GM18519 (cell line): Measurements from ENCODE around the gene LCN6.
"Not testable (repeated sequence)": the region's sequence is repeated elsewhere in the genome, so short reads cannot be mapped to it uniquely, and the experiment has no call there.

Source experiments
- ATAC-seq: cut with Tn5 transposase; IDR thresholded peaks from one replicate; pipeline ENCODE4 v1.9.1; 2021; ENCODE audit warnings: mild to moderate bottlenecking, moderate library complexity; ENCODE audit not compliant: unreplicated experiment, low FRiP score

The LCN6 gene, protein sequence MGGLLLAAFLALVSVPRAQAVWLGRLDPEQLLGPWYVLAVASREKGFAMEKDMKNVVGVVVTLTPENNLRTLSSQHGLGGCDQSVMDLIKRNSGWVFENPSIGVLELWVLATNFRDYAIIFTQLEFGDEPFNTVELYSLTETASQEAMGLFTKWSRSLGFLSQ

DNA sequence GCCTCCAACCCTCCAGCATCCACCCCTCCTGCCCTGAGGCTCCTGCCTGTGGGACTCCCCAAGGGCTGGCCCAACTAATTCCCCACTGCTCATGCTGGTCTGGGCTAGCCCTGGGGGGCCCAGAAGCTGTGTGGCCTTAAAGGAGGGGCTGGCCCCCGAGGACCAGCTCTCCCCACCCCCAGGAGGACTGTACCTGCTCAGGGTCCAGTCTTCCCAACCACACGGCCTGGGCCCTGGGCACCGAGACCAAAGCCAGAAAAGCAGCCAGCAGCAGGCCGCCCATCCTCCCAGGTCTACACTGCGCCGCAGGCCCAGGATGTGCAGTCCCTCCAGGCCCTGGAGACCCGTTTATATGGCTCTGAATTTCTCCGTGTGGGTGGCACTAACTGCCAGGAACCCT, at the start of gene LCN6:
TSS of gene LCN6 (minus strand) at position 325 of the 400 bp plus-strand sequence. CDS start at position 283, 42 bp downstream.
- no peak for ATAC-seq

DNA sequence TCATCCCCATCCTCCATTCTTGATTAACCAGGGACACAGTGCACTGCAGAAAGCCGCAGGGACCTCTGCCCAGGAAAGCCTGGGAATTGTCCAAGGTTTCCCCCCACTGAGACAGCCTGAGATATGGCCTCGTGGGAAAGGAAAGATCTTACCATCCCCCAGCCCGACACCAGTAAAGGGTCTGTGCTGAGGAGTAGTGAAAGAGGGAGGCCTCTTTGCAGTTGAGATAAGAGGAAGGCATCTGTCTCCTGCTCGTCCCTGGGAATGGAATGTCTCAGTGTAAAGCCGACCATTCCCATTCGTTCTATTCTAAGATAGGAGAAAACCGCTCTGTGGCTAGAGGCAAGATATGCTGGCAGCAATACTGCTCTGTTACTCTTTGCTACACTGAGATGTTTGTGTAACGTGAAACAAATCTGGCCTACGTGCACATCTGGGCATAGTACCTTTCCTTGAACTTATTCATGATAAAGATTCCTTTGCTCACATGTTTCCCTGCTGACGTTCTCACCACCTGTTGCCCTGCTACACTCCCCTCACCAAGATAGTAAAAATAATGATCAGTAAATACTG, 48.5 kb upstream of the LCN6 start:
- ATAC-seq: not testable (repeated sequence)

DNA sequence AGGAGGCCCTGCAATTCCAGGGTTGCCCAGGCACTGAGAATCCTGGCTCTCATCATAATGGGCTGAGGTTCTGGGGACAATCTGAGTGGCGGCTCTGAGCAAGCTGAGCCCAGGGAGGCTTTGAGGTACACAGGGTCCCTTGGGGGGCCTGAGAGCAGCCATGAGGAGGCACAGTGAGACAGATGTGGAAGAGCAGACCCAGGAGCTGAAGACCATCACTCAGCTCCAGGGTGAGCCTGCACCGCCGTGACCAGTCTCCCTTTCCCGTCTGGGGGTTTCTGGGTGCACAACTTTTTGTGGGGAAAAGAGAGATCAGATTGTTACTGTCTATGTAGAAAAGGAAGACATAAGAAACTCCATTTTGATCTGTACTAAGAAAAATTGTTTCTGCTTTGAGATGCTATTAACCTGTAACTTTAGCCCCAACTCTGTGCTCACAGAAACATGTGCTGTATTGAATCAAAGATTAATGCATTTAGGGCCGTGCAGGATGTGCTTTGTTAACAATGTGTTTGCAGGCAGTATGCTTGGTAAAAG, 48.0 kb upstream of the LCN6 start, which contains the start of gene CCDC183:
TSS of gene CCDC183 (plus strand) at position 101 of the 537 bp plus-strand sequence. CDS start at position 161, 60 bp downstream.
- ATAC-seq: no peak

DNA sequence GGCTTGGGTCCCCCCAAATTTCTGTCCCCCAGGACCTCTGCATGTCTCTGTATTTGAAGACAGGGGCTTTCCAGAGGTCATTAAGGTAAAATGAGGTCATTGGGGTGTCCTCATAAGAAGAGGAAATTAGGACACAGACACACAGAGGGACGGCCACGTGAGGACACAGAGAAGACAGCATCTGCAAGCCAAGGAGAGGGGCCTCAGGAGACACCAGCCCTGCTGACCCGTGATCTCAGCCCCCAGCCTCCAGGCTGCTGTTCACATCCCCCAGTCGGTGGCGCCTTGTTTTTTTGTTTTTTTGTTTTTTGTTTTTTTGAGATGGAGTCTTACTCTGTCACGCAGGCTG, 46.6 kb upstream of the LCN6 start:
- no peak for ATAC-seq

DNA sequence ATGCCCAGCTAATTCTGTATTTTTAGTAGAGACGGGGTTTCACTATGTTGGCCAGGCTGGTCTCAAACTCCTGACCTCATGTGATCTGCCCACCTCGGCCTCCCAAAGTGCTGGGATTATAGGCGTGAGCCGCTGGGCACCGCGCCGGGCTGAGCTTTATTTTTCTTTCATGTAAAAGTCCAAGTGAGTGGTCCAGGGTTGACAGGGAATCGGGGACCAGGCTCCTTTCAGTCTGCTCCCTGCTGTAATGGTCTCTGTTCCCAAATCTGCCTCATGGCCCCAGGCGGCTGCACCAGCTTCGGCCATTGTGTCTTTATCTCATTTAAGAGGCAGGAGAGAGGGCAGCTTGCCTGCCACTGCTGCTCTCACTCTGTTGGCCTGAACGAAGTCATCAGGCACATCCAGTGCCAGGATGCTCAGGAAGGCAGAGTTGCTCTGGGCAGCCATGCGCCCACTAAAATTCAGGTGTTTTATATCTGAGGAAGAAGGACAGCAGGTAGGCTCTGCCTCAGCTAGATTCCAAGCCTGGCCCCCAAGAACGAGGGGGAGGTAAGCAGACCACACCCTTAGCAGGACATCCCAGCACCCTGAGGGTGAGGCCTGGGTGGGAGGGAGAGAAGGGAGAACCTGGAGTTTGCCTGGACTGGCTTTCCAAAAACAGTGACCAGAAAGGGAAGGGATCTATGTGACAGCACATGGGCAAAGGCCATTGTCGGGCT, 46.1 kb upstream of the LCN6 start:
- no peak for ATAC-seq

DNA sequence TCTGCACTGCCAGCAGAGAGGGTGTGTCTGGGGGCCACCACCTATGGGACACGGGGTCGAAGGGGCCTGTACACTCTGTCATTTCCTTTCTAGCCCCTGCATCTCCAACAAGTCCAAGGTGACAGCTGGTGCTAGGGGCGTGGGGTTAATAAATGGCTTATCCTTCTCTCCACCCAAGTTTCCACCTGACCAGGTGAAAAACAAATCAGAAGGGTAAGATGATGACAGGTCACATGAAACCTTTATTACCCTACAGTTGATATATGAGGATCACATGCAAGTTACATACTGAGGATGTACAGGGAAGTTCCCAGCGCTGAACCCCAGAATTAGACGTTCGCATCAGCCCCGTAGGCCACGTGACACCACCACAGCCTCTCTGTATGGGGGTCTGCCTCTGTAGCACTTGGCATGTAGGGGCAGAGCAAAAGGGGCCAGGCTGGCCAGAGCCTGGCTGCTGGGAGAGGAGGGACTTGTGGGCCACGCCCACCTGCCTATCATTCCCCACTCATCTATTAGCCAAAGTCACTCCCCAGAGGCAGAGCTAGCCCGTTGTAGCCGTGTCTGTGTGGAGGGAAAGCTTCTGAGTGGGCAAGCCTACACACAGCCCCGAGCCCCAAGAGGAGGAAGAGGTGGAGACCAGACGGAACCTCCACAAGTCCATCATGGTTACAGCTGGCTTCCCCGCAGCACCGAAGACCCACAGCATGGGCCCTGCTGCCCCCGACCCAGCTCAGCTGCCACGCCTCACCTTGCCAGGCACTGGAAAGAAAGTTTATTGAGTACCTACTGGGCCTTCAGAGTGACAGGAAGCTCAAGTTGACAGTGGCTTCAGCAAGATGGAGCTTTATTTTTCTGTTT, 45.0 kb upstream of the LCN6 start:
- ATAC-seq: no peak

DNA sequence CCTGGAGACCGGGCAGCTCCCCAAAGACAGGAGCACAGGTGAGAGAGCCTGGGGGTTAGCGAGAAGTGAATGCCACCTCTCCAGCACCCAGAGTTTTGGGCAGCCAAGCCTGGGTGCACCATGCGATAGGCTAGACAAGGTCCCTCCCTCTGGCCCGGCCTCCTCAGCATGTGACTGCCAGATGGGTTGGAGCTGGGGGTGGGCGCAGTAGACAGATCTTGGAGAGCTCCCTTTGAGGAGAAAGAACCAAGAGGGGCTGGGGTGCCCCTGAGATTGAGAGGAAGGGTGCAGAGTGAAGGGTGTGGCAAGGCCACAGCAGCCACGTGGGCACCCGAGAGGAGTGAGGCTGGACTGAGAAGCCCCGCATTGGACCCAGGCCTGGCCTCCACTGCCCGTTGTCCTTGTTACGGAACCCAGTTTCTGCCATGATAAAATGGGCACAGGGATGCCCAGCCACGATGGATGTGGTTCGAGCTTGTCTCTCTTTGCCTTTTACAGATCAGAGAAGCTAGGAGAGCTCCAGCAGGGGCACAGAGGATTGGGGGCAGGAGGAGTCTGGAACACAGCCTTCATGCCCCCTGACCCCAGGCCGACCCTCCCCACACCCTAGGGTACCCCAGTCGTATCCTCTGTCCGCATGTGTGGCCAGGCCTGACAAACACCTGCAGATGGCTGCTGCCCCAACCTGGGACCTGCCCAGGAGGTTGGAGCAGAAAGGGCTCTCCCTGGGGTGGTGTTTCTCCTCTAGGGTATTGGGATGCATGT, 44.2 kb upstream of the LCN6 start:
- no peak for ATAC-seq

DNA sequence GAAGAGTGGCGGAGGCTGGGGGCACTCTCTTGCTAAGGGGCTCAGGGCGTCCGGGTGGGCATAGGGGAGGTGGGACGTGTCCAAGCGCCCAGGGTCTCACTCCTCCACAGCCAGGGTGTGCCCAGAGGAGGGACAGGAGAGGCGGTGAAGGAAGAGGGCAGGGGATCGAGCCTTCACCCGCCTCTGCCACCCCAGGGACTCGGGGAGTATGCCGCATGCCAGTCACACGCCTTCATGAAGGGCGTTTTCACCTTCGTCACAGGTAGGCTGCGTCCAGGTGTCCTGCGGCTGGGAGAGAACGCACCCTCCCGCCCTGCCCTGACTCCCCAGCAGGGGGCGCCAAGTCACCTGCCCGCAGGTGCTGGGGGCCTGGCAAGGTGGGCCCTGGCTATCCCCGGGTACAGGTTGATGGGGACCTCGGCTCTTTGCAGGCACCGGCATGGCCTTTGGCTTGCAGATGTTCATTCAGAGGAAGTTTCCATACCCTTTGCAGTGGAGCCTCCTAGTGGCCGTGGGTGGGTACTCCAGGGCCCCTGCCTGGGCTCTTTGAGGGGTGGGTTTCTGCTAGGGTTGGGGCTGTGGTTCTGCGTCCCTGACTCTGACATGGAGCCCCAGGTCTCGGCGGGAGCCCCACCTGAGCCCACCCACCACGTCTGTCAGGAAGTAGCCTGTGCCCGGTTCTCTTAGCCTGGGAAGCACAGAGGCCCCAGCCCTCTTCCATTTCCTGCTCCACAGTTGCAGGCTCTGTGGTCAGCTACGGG, 43.4 kb upstream of the LCN6 start:
- ATAC-seq: no peak

DNA sequence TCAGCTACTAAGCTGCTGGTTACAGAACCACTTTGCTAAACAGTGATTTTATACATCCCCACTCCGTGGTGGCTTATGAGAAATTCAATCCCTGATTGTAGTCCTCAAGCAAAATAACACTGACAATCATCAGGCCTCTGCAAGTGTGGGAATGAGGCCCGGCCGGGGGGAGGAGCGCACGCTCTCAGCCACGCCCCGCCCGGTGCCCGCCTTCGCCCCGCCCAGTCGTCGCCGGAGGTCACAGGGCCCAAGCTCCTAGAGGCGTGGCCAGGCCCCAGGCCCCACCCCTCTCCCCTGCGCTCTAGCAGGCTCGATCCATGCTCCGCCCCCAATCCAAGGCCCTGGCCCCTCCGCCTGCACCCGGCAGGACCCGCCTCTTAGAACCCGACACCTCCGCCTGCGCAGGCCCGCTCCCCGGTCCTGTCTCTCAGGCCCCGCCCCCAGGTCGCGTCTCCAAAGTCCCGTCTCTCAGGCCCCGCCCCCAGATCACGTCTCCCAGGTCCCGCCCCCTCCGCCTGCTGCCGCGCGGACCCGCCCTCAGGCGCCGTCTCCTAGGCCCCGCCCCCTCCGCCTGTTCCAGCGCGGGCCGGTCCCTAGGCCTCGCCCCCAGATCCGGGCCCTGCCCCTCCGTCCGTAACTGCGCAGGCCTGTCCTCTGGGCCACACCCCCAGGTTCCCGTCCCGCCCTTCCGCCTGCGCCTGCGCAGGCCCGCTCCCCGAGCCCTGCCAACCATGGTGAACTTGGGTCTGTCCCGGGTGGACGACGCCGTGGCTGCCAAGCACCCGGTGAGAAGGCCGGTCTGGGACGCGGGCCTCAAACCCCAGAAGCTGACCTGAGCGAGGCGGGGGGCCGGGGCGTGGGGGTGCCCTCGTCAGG, 42.6 kb upstream of the LCN6 start, which contains the start of gene TMEM141:
TSS of gene TMEM141 (plus strand) at position 705 of the 876 bp plus-strand sequence. CDS start at position 732, 27 bp downstream.
- peak; percentile 69 for ATAC-seq

DNA sequence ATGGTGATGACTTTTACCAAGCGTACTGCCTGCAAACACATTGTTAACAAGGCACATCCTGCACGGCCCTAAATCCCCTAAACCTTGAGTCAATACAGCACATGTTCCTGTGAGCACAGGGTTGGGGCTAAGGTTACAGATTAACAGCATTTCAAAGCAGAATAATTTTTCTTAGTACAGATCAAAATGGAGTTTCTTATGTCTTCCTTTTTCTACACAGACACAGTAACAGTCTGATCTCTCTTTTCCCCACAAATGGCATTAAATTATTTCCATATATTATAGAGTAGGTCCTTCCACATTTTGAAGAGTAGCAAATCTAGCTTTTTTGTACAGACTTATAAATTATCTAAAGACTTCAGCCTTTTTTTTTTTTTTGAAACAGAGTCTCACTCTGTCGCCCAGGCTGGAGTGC, 41.2 kb upstream of the LCN6 start:
- no peak for ATAC-seq

DNA sequence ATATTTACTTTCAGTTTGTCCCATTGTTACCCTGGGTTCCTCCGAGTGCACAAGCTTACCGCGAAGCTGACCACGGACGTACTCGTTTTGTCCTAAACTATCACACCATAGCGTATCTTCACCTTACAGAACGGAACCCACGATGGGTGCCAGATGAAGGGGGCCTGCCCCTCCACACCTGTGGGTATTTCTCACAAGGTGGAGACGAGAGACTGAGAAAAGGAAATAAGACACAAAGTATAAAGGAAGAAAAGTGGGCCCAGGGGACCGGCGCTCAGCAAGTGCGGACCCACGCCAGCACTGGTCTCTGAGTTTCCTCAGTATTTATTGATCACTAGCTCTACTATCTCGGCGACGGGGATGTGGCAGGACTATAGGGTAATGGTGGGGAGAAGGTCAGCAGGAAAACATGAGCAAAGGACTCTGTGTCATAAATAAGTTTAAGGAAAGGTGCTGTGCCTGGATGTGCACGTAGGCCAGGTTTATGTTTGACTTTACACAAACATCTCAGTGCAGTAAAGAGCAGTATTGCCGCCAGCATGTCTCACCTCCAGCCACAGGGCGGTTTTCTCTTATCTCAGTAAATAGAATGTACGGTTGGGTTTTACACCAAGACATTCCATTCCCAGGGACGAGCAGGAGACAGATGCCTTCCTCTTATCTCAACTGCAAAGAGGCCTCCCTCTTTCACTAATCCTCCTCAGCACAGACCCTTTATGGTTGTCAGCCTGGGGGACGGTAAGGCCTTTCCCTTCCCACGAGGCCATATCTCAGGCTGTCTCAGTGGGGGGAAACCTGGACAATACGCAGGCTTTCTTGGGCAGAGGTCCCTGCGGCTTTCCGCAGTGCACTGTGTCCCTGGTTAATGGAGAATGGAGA, 40.6 kb upstream of the LCN6 start:
- ATAC-seq: not testable (repeated sequence)

DNA sequence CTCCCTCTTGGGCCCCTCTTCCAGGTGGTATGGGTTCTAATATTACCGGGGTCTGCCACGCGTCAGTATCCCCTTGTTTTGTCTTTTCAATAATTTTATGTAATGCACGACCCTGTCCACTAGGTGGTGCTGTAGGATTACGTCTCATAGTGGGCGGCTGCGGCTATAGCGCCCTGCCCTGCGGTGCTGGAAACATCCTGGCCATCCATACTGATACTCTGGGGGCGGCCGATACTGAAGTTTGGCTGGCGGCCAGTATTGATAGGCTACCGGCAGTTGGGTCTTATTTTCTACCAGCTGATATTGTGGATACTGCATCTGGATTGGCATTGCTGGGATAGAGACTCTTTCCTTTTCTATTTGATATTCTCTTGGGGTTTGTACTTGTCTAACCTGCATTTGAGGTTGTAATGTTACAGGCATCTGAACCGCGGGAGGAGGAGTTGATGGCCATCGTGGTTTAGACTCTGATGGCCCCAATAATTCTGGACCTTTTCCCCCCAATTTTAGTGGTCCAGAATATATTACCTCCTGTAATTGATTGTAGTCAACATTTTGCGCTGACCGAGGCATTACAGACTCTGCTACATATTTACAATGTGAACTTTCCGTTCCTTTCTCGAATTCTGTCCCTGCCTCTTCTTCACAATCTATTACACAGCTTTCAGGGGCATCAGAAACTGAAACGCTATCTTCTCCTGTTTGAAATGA, 39.5 kb upstream of the LCN6 start:
- ATAC-seq: no peak

DNA sequence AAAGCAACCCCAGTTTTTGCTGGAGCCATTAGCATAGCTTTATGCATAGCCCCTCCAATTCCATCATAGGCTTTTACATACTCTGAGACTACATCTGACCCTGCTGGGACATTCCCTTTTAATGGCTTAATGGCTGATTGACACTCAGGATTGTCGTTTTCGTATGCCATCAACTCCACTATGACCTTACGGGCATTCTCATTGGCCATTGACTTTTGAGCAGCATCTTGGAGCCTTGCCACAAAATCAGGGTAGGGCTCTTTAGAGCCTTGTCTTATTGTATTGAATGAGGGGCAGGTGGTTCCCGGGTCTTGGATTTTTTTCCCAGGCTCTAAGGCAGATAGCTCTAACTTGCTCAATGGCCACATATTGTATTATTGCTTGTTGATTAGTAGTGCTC, 38.7 kb upstream of the LCN6 start:
- not testable (repeated sequence) for ATAC-seq

DNA sequence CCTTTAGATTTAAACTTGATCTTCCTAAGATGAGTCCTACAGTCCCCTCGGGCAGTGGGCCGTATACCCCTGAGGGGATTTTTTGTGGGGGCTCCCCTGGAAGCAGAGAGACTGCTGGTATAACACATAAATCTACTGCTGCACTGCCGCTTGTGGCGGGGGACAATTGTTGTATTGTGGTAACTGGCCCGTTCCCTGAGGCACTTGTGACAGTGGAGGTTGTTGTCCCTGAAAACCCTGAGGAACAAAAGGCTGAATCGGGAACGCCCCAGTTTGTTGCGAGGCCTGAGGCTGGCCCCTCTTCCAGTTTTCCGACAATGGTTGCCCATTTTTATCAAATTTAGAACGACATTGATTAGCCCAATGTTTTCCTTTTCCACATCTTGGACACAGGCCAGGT, 38.1 kb upstream of the LCN6 start:
- no peak for ATAC-seq

DNA sequence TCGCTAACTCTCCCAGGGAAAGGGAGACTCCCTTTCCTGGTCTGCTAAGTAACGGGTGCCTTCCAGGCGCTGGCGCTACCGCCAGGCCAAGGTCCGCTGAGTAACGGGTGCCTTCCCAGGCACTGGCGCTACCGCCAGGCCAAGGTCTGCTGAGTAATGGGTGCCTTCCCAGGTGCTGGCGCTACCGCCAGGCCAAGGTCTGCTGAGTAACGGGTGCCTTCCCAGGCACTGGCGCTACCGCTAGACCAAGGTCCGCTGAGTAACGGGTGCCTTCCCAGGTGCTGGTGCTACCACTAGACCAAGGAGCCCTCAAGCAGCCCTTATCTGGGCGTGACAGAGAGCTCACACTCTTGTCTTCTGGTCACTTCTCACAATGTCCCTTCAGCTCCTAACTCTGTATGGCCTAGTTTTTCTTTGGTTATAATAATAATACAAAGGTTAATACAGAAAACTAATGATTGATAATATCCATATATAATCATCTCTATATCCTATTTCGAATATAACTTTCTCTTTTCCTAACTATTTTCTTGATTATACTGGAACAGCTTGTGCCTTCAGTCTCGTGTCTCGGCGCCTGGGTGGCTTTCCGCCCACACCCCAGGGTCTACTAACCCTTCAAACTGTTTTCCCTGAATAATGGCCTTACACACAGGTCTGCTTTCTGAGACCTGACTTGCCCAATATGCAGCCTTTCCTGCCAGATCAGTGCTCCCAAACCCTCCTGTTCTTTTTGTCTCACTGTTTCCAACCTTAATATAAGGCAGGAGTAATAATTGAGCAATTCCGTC, 37.4 kb upstream of the LCN6 start:
- ATAC-seq: not testable (repeated sequence)

DNA sequence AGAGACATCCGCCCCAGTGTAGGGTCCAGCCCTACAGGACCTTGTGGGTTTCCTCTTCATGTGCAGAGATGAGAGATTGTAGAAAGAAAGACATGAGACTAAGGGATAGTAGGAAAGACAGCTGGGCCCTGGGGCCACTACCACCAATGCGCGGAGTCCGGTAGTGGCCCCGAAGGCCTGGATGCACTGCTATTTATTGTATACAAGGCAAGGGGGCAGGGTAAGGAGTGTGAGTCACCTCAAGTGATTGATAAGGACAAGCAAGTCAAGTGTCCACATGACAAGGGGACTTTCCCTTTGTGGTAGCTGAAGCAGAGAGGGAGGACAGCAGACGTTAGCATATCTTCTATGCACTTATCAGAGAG, 36.7 kb upstream of the LCN6 start:
- no peak for ATAC-seq
